HEK293T (cell line): ENCODE data around the gene FGFR4.

Source experiments
- CTCF ChIA-PET: fragments of 350-600 bp; formaldehyde crosslinking; extraction: SDS; loops from one replicate; lab custom pipeline; 2021; ENCODE audit warnings: antibody characterized with exemption, inconsistent platforms; lab: Yijun Ruan, JAX
- POLR2A ChIA-PET: fragments of 350-600 bp; formaldehyde crosslinking; extraction: SDS; loops from one replicate; lab custom pipeline; 2020; ENCODE audit warnings: antibody characterized with exemption, inconsistent platforms; lab: Yijun Ruan, JAX
- DNase-seq: peaks from one replicate; pipeline ENCODE4 v3.0.0; 2012; ENCODE audit warnings: mixed read lengths; ENCODE audit errors: extremely low spot score
- ARNT ChIP-seq: fragments of 450-650 bp; IDR thresholded peaks from 2 replicates; pipeline ENCODE4 v1.6.1; 2017; ENCODE audit warnings: mild to moderate bottlenecking
- BHLHE40 ChIP-seq: fragments of 450-650 bp; IDR thresholded peaks from 2 replicates; pipeline ENCODE4 v1.6.1; 2016; ENCODE audit warnings: mild to moderate bottlenecking, moderate library complexity, borderline replicate concordance
- CTBP1 ChIP-seq: fragments of 450-650 bp; IDR thresholded peaks from 2 replicates; pipeline ENCODE4 v1.6.1; 2016; ENCODE audit warnings: borderline replicate concordance
- ELF4 ChIP-seq: fragments of 450-650 bp; IDR thresholded peaks from 2 replicates; pipeline ENCODE4 v1.6.1; 2017; ENCODE audit warnings: antibody characterized with exemption
- FOXA1 ChIP-seq: fragments of 450-650 bp; IDR thresholded peaks from 2 replicates; pipeline ENCODE4 v1.6.1; 2016; ENCODE audit warnings: mild to moderate bottlenecking
- FOXK2 ChIP-seq: fragments of 450-650 bp; IDR thresholded peaks from 2 replicates; pipeline ENCODE4 v1.6.1; 2016; ENCODE audit warnings: mild to moderate bottlenecking
- FOXM1 ChIP-seq: fragments of 450-650 bp; IDR thresholded peaks from 2 replicates; pipeline ENCODE4 v1.6.1; 2017; ENCODE audit warnings: mild to moderate bottlenecking, borderline replicate concordance
- HDGF ChIP-seq: fragments of 450-650 bp; IDR thresholded peaks from 2 replicates; pipeline ENCODE4 v1.6.1; 2017; ENCODE audit warnings: antibody characterized with exemption, borderline replicate concordance
- L3MBTL2 ChIP-seq: fragments of 450-650 bp; conservative IDR thresholded peaks from 2 replicates; pipeline ENCODE4 v1.6.1; 2016; ENCODE audit warnings: mild to moderate bottlenecking
- LEF1 ChIP-seq: fragments of 450-650 bp; IDR thresholded peaks from 2 replicates; pipeline ENCODE4 v1.6.1; 2017; ENCODE audit warnings: mild to moderate bottlenecking, borderline replicate concordance
- NFRKB ChIP-seq: fragments of 450-650 bp; IDR thresholded peaks from 2 replicates; pipeline ENCODE4 v1.6.1; 2016; ENCODE audit warnings: mild to moderate bottlenecking, moderate library complexity
- SP1 ChIP-seq: fragments of 450-650 bp; IDR thresholded peaks from 2 replicates; pipeline ENCODE4 v1.6.1; 2017
- SUZ12 ChIP-seq: fragments of 450-650 bp; IDR thresholded peaks from 2 replicates; pipeline ENCODE4 v1.6.1; 2016; ENCODE audit warnings: mild to moderate bottlenecking
- TARDBP ChIP-seq: fragments of 450-650 bp; IDR thresholded peaks from 2 replicates; pipeline ENCODE4 v1.6.1; 2016
- ZNF384 ChIP-seq: fragments of 450-650 bp; IDR thresholded peaks from 2 replicates; pipeline ENCODE4 v1.6.1; 2016
- TF ChIP-seq, protein P1 (sequence below): fragments of 450-650 bp; IDR thresholded peaks from 2 replicates; pipeline ENCODE4 v1.6.1; 2016

Gene FGFR4

DNA sequence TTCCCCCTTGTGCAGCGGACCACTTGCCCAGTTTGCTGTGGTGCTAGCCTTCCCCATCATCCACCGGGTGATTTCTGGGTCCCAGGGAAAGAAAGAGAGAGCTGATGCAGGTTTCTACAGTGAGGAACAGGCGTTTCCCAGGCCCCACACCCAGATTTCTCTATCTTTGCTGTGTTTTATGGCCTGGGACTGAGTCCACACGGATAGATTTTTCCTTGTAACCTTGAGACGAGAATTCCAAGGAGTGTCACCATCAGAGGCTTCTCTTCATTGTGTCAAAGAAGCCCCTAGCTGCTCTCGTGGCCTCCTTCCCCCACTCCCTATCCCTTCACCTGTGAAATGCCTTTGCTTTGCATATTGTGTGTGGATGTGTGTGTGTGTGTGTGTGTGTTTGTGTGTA is 21.2 kb upstream of the FGFR4 start:
- POLR2A ChIA-PET: no interaction called here
- DNase-seq: no peak
- CTCF ChIA-PET: interaction anchor here (1.3 kb wide), 1 partner anchor 47 kb away, joined by 3 read pairs; no protein-coding TSS in a partner anchor
- TF ChIP-seq TARDBP: no peak
- no peak for TF ChIP-seq L3MBTL2
- no peak for TF ChIP-seq BHLHE40
- no peak for TF ChIP-seq HDGF
- TF ChIP-seq CTBP1: no peak
- TF ChIP-seq FOXM1: no peak
- TF ChIP-seq SUZ12: no peak
- no peak for TF ChIP-seq ZNF384
- TF ChIP-seq FOXA1: no peak
- no peak for TF ChIP-seq NFRKB
- no peak for TF ChIP-seq FOXK2

DNA sequence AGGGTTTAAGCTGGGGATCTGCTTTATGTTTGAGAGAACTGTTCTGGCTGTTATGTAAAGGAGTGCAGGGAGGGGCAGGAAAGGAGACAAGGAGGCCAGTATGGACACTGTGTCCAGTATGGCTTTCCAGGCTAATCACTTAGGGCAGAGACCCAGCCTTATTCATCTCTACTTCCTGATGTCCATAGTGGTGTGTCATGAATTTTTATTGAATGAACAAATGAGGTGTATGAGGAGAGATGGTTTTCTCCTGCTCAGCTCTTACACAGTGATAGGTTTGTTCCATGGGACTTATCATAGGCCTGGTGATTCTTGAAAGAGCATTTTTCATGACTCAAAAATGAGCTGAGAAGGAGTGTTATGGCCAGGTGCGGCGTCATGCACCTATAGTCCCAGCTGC is 20.5 kb upstream of the FGFR4 start:
- TF ChIP-seq, protein P1, sequence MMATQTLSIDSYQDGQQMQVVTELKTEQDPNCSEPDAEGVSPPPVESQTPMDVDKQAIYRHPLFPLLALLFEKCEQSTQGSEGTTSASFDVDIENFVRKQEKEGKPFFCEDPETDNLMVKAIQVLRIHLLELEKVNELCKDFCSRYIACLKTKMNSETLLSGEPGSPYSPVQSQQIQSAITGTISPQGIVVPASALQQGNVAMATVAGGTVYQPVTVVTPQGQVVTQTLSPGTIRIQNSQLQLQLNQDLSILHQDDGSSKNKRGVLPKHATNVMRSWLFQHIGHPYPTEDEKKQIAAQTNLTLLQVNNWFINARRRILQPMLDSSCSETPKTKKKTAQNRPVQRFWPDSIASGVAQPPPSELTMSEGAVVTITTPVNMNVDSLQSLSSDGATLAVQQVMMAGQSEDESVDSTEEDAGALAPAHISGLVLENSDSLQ: no peak
- TF ChIP-seq HDGF: no peak
- no peak for TF ChIP-seq NFRKB
- TF ChIP-seq SUZ12: no peak
- TF ChIP-seq FOXM1: no peak
- TF ChIP-seq SP1: no peak
- no peak for TF ChIP-seq CTBP1
- no peak for TF ChIP-seq ELF4
- TF ChIP-seq LEF1: no peak
- TF ChIP-seq ZNF384: no peak
- TF ChIP-seq FOXK2: no peak
- no peak for TF ChIP-seq BHLHE40
- TF ChIP-seq L3MBTL2: no peak
- TF ChIP-seq FOXA1: no peak
- TF ChIP-seq ARNT: no peak
- no peak for TF ChIP-seq TARDBP
- ChIA-PET CTCF (interaction anchor here (1.3 kb wide), 1 partner anchor 46 kb away, joined by 3 read pairs; no protein-coding TSS in a partner anchor), POLR2A (no interaction called here)
- no peak for DNase-seq

- TF ChIP-seq FOXA1 (no peak), SP1 (no peak), L3MBTL2 (no peak), FOXM1 (no peak), FOXK2 (no peak), ZNF384 (no peak), NFRKB (no peak), TARDBP (no peak), LEF1 (no peak), ARNT (no peak), HDGF (no peak), SUZ12 (no peak), ELF4 (no peak), CTBP1 (no peak), BHLHE40 (no peak)
- TF ChIP-seq, protein P1: no peak
- ChIA-PET POLR2A (no interaction called here), CTCF (interaction anchor here (1.2 kb wide), 1 partner anchor 45 kb away, joined by 6 read pairs; no protein-coding TSS in a partner anchor)
- DNase-seq: no peak
Measured at GRCh38 chr5:177067503-177067902, 19.2 kb upstream of the FGFR4 start.

GRCh38 chr5:177070536-177071191 is 16.1 kb upstream of the FGFR4 start:
- ChIA-PET POLR2A (interaction anchor here (1.6 kb wide), 1 partner anchor 41 kb away, joined by 6 read pairs; no protein-coding TSS in a partner anchor), CTCF (interaction anchor here (0.5 to 6.4 kb wide), 9 partner anchors 10 to 413 kb away, joined by 3 to 71 read pairs (median 5); partner anchors contain the start of genes FGFR4 and ZNF346)
- DNase-seq: no peak
- TF ChIP-seq FOXA1 (no peak), ZNF384 (no peak), NFRKB (no peak), FOXK2 (no peak), FOXM1 (no peak), SP1 (no peak), TARDBP (no peak), ELF4 (no peak), ARNT (no peak), L3MBTL2 (no peak)
- TF ChIP-seq, protein P1: no peak

DNA sequence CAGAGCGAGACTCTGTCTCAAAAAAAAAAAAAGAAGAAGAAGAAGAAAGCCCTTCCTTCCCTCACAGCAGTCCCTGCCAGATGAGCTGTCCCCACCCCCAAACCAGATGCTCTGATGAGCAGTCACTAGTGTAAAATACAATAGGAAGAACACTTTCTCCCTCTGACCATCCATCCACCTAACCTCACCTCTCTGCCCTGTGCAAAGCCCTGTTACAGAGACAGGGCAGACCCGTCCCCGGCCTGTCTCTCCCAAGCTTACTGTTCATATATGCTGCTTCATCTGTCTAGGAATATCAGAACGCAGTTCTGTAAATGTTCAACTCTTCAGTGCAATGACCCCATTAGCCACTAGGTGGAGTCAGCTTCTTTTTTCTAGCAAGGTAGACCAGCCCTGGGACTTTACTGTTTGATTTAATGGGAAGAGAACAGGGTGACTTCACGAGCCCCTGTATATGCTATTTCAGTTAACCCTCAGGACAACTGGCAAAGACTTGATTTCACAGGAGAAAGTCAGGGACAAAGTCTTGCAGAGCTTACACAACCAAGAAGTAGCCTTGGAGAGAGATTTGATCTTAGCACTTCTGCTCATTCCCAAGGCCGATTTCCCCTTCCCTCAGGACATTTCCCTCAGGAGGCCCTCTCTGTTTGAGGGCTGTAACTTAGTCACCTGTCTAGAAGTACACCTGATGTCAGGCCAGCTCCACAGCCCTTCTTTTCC is 14.9 kb upstream of the FGFR4 start:
- no peak for TF ChIP-seq ZNF384
- peak; percentile 79 for DNase-seq
- ChIA-PET POLR2A (interaction anchor here (1.0 to 1.6 kb wide), 4 partner anchors 10 to 42 kb away, joined by 3 to 6 read pairs (median 4); partner anchors contain the start of gene FGFR4), CTCF (interaction anchor here (0.6 to 6.4 kb wide), 19 partner anchors 8 to 411 kb away, joined by 3 to 71 read pairs (median 4); partner anchors contain the start of gene FGFR4)

DNA sequence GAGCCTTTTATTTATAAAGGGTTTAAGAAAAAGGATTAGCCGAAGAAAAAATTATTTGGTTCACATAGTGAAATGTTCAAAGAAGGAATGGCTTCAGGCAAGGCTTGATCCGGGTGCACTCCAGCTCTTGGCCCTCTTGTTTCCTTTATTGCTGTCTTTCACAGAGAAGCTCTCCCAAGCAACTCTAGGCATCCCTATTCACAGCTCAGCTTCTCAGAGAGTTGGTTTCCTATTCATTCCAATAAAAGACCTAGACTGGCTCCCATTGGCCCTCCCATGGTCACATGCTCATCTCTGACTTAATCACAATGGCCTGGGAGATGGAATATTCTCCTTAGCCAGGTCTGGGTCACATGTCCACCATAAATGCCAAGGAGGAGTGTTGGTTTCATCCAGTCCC is 9.4 kb upstream of the FGFR4 start:
- DNase-seq: peak; percentile 49
- POLR2A ChIA-PET: interaction anchor here (0.7 kb wide), 1 partner anchor 8 kb away, joined by 3 read pairs; no protein-coding TSS in a partner anchor
- TF ChIP-seq ELF4 (no peak), SP1 (no peak), NFRKB (no peak), BHLHE40 (no peak), L3MBTL2 (no peak), TARDBP (no peak), SUZ12 (no peak), FOXM1 (no peak), ARNT (no peak), HDGF (no peak), CTBP1 (no peak), ZNF384 (no peak), LEF1 (no peak), FOXK2 (no peak), FOXA1 (no peak)
- TF ChIP-seq, protein P1: no peak
- CTCF ChIA-PET: no interaction called here
